C1 segment of cervical spinal cord (tissue), 14 donors: ENCODE data around the gene ARFRP1.
"Not testable (repeated sequence)": the region's sequence is repeated elsewhere in the genome, so short reads cannot be mapped to it uniquely, and the experiment has no call there.

Experiments
- DNase-seq, 14 donors: peaks; one replicate each; lab custom pipeline; 2025; lab: John Stamatoyannopoulos, UW

Gene ARFRP1

GRCh38 chr20:63657260-63657936 is 50.4 kb downstream of the ARFRP1 start:
- no peak for DNase-seq

- DNase-seq: no peak
These were observed 51.3 kb downstream of the ARFRP1 start for GRCh38 chr20:63656451-63656850.

GRCh38 chr20:63655249-63655648 is 52.5 kb downstream of the ARFRP1 start:
- DNase-seq: no peak

GRCh38 chr20:63653974-63654668 is 53.7 kb downstream of the ARFRP1 start:
- DNase-seq: no peak

GRCh38 chr20:63653041-63653973 is 54.5 kb downstream of the ARFRP1 start, which contains the start of gene STMN3:
STMN3 (minus strand) TSS chr20:63653424; CDS start chr20:63653345, 79 bp downstream.
- DNase-seq: peak in 13 of 14 donors; percentile 16 to 91 (median 72)

GRCh38 chr20:63652192-63652980 is 55.4 kb downstream of the ARFRP1 start:
- DNase-seq: no peak

- no peak for DNase-seq
These were observed 55.9 kb downstream of the ARFRP1 start for GRCh38 chr20:63651942-63652191.

- not testable (repeated sequence) for DNase-seq
These were observed 57.3 kb downstream of the ARFRP1 start for GRCh38 chr20:63650486-63650885.

- no peak for DNase-seq
These were observed 58.7 kb downstream of the ARFRP1 start for GRCh38 chr20:63648895-63649589.
